ENCODE results near the gene SETD5. TPM values are rescaled to one million over a fixed set of nuclear protein-coding genes. Genes with fewer than 3 reads are reported as not detected.

The SETD5 gene
- total and polyA plus RNA-seq, 2 donors (not counting 3 experiments of a cell fraction or from before 2014, with no cell fraction given), result 48.2 to 149 TPM

DNA sequence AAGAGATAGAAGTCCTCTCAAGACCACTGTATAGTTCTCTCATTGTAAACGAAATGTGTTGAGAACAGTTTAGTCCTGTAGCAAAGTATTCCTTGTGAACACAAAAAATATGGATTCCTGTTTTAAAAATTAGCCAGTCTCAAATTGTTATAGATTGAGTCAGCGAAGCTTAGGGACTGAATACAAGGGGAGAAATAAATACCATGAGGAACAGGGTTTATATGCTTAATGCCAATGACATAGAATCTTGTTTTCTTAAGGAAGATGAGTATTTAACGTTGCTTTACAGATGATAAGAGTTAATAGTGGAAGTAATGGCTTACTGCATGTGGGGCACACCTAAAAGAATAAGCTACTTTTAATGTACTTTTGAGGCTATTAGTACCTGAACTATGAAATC is 37.9 kb downstream of the SETD5 start:
- Histone ChIP-seq H3K9me3 (replicated peaks; ENCODE audit: control insufficient read depth, insufficient read depth, low read length) (no peaks in the 10 kb centered on the region), H3K36me3 (ENCODE audit: control insufficient read depth in 2 of 2, extremely low read depth in 1 of 2, insufficient read depth in 2 of 2, low read length in 2 of 2) (peaks cover 42 to 55% of the 10 kb centered on the region in 2 experiments), H3K4me1 (ENCODE audit: control insufficient read depth, extremely low read depth, insufficient read depth, low read length) (no peaks in the 10 kb centered on the region), H3K9ac (replicated peaks; ENCODE audit: extremely low read depth, insufficient read depth, low read length) (no peak overlapping the region), H3K9me1 (replicated peaks; ENCODE audit: control insufficient read depth, extremely low read depth, insufficient read depth, low read length) (no peaks in the 10 kb centered on the region), H3K4me2 (ENCODE audit: insufficient read depth, low read length) (no peak overlapping the region), H2AFZ (ENCODE audit: low read depth, low read length) (no peak overlapping the region), H4K20me1 (replicated peaks; ENCODE audit: control insufficient read depth, extremely low read depth, insufficient read depth, low read length) (peaks cover 3% of the 10 kb centered on the region), H3K27me3 (ENCODE audit: control insufficient read depth in 2 of 2, insufficient read depth in 2 of 2, low read length in 2 of 2) (no peaks in the 10 kb centered on the region), H3K79me2 (ENCODE audit: control insufficient read depth, insufficient read depth, low read length) (peaks cover 62% of the 10 kb centered on the region), H3K27ac (ENCODE audit: insufficient read depth, low read depth, low read length) (no peak overlapping the region), H3K4me3 (replicated peaks in 1 of 3; ENCODE audit: insufficient read depth in 1 of 3, low read depth in 1 of 3, low read length in 3 of 3) (no peak overlapping the region)
- POLR2A ChIA-PET, result interaction anchor here (1.3 kb wide), 1 partner anchor 38 kb away, joined by 3 read pairs; the partner anchor contains the start of gene SETD5
- intact Hi-C loops (cut with micrococcal nuclease), result no loop called here
- CTCF ChIA-PET, result interaction anchor here (1.0 to 2.0 kb wide), 3 partner anchors 10 to 39 kb away, joined by 3 to 7 read pairs (median 4); no protein-coding TSS in a partner anchor
- dilution Hi-C loops (cut with MboI; ENCODE audit: extremely low pct_ligation_motif_present, low sequenced_read_pairs), result no loop called here
- DNase-seq (ENCODE audit: low read depth, low spot score), result no peak
- FAIRE-seq, result no peak
- no TSS peak for BruUV-seq (replicated peaks)
- TF ChIP-seq EZH2 (IDR thresholded peaks at IDR 0.05; ENCODE audit: borderline replicate concordance, low read depth, low read length, severe bottlenecking), result no peak
- TF ChIP-seq POLR2AphosphoS5 (IDR thresholded peaks at IDR 0.05; ENCODE audit: insufficient read depth, low read depth, low read length), result no peak
- TF ChIP-seq MYC (IDR thresholded peaks at IDR 0.05; ENCODE audit: low read depth, low read length), result no peak
- TF ChIP-seq JUN (IDR thresholded peaks at IDR 0.05; ENCODE audit: borderline replicate concordance, insufficient read depth, insufficient read length, low read depth), result no peak
- no peak for TF ChIP-seq POLR2A (IDR thresholded peaks at IDR 0.05; ENCODE audit: low read depth, low read length)
- TF ChIP-seq, protein P1, sequence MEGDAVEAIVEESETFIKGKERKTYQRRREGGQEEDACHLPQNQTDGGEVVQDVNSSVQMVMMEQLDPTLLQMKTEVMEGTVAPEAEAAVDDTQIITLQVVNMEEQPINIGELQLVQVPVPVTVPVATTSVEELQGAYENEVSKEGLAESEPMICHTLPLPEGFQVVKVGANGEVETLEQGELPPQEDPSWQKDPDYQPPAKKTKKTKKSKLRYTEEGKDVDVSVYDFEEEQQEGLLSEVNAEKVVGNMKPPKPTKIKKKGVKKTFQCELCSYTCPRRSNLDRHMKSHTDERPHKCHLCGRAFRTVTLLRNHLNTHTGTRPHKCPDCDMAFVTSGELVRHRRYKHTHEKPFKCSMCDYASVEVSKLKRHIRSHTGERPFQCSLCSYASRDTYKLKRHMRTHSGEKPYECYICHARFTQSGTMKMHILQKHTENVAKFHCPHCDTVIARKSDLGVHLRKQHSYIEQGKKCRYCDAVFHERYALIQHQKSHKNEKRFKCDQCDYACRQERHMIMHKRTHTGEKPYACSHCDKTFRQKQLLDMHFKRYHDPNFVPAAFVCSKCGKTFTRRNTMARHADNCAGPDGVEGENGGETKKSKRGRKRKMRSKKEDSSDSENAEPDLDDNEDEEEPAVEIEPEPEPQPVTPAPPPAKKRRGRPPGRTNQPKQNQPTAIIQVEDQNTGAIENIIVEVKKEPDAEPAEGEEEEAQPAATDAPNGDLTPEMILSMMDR (IDR thresholded peaks at IDR 0.05; ENCODE audit: extremely low read depth in 1 of 2, insufficient read depth in 1 of 2, low read depth in 1 of 2, low read length in 2 of 2), result no peak
- no peak for TF ChIP-seq GATA2 (IDR thresholded peaks at IDR 0.05; ENCODE audit: insufficient read depth, insufficient read length, low read depth, low read length)
- TF ChIP-seq, protein P2, sequence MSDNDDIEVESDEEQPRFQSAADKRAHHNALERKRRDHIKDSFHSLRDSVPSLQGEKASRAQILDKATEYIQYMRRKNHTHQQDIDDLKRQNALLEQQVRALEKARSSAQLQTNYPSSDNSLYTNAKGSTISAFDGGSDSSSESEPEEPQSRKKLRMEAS (IDR thresholded peaks at IDR 0.05; ENCODE audit: insufficient read depth, insufficient read length), result no peak
- no peak for TF ChIP-seq FOS (IDR thresholded peaks at IDR 0.05; ENCODE audit: borderline replicate concordance, insufficient read depth, low read length)

Measured in endothelial cell of umbilical vein (primary cell).